ENCODE measurements around the gene UBA7. TPM values are rescaled to one million over a fixed set of nuclear protein-coding genes. Genes with fewer than 3 reads are reported as not detected.
"Not testable (repeated sequence)": the region's sequence is repeated elsewhere in the genome, so short reads cannot be mapped to it uniquely, and the experiment has no call there.

UBA7 gene, protein sequence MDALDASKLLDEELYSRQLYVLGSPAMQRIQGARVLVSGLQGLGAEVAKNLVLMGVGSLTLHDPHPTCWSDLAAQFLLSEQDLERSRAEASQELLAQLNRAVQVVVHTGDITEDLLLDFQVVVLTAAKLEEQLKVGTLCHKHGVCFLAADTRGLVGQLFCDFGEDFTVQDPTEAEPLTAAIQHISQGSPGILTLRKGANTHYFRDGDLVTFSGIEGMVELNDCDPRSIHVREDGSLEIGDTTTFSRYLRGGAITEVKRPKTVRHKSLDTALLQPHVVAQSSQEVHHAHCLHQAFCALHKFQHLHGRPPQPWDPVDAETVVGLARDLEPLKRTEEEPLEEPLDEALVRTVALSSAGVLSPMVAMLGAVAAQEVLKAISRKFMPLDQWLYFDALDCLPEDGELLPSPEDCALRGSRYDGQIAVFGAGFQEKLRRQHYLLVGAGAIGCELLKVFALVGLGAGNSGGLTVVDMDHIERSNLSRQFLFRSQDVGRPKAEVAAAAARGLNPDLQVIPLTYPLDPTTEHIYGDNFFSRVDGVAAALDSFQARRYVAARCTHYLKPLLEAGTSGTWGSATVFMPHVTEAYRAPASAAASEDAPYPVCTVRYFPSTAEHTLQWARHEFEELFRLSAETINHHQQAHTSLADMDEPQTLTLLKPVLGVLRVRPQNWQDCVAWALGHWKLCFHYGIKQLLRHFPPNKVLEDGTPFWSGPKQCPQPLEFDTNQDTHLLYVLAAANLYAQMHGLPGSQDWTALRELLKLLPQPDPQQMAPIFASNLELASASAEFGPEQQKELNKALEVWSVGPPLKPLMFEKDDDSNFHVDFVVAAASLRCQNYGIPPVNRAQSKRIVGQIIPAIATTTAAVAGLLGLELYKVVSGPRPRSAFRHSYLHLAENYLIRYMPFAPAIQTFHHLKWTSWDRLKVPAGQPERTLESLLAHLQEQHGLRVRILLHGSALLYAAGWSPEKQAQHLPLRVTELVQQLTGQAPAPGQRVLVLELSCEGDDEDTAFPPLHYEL
- total RNA-seq: 10 to 100 TPM; 23.9 to 31.0 TPM
- long read RNA-seq, partial matches to known transcripts: 1 of 10 reads
- long read RNA-seq, other reads (novel, unspliced or antisense): 4 of 10 reads

DNA sequence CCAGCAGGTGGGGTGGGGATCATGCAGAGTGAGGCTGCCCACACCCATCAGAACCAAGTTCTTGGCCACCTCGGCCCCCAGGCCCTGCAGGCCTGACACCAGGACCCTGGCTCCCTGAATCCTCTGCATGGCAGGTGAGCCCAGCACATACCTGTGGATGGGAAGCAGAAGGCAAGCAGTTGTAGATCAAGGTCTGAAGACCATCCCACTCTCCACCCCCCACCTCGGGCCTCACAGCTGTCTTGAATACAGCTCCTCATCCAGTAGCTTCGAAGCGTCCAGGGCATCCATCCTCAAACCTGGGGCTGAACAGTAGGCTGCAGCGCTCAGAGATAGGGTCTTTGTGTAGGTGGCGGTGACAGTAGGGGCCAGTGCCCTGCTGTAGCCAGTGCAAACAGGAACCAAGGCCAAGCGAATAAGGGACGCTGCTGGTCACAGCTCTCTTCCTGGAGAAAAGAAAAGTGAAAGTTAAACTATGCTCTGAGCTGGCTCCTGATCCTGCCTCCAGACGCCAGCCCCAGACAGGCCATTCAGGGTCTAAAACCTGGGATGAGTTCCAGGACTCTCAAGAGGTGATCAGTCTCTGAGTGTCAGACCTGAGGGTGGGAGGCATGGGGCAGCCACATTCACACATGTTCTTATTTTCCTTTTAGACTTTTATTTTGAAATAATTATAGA lies at the start of gene UBA7:
TSS of gene UBA7 (minus strand) at position 457 of the 678 bp plus-strand sequence. CDS start at position 291, 166 bp downstream.
- ATAC-seq: peak; percentile 93 to 94
- peak; percentile 63 for DNase-seq
- intact Hi-C loops (cut with DNase I): no loop called here

GRCh38 chr3:49859576-49860305 lies 46.0 kb upstream of the UBA7 start:
- no peak for ATAC-seq
- intact Hi-C loops (cut with DNase I): no loop called here
- DNase-seq: no peak

DNA sequence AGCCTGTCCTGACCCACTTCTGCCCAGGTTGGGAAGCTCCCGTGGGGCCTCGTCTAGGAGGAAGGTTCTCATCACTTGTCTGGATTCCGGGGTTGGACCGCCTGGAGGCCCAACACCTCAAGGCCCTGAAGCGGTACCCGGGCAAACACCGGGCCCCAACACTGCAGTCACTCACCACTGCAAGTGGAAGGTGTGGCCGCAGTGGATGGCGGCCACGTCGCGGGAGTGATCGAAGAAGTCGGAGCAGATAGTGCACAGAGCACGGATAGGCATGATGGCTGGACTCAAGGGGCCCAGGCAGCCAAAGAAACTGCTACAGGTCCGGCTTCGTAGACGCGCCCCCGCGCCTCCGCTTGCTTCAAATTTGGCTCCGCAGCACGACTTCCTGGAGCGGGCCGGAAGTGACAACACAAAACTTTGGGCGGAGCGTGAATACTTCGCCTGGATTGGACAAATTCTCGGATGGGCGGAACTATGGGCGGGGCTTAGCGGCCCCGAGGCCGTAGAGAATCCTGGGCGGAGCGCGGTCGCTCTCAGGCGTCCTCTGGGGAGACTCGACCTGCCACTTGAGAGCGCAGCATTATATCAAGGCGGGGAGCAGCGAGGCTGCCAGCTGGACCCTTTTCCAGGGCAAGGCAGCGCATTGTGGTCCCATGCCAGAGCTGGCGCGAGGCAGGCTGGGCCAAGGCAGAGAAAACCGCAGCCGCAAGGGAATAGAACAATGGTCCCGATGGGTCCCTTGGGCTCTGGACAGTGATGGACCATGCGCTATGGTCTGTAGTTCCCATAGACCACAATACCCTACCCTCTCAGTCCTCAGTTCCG lies 42.6 kb upstream of the UBA7 start, which contains the start of gene TRAIP:
TSS of gene TRAIP (minus strand) at position 384 of the 825 bp plus-strand sequence. CDS start at position 273, 111 bp downstream.
- ATAC-seq: peak; percentile 100
- intact Hi-C loops (cut with DNase I): no loop called here
- peak; percentile 94 for DNase-seq

GRCh38 chr3:49855662-49856061 lies 41.9 kb upstream of the UBA7 start:
- DNase-seq (no peak), ATAC-seq (no peak)
- intact Hi-C loops (cut with DNase I): no loop called here

- intact Hi-C loops (cut with DNase I): loop anchor here in 1 of 2 donors (10.0 kb wide), 1 partner anchor 49 kb away; no protein-coding TSS in a partner anchor
- no peak for DNase-seq
- ATAC-seq: no peak
These were observed 31.9 kb upstream of the UBA7 start for GRCh38 chr3:49845694-49846093.

- intact Hi-C loops (cut with DNase I): loop anchor here (5.0 to 10.0 kb wide), 3 partner anchors 42 to 63 kb away; partner anchors contain the start of gene INKA1 (in 1 of the 2)
- ATAC-seq: no peak
- DNase-seq: no peak
These were observed 30.9 kb upstream of the UBA7 start for GRCh38 chr3:49844464-49845183.

- intact Hi-C loops (cut with DNase I): loop anchor here (5.0 to 10.0 kb wide), 3 partner anchors 41 to 64 kb away; partner anchors contain the start of gene INKA1 (in 1 of the 2)
- no peak for DNase-seq
These were observed 29.2 kb upstream of the UBA7 start for GRCh38 chr3:49842843-49843517.

GRCh38 chr3:49841806-49842205 lies 28.1 kb upstream of the UBA7 start:
- ATAC-seq (no peak), DNase-seq (no peak)
- intact Hi-C loops (cut with DNase I): loop anchor here (5.0 to 10.0 kb wide), 3 partner anchors 40 to 65 kb away; partner anchors contain the start of gene INKA1 (in 1 of the 2)

More at GRCh38 chr3:49842843-49843517, 29.2 kb upstream of the UBA7 start:
- peak in 1 of 2 donors; percentile 10 for ATAC-seq

- intact Hi-C loops (cut with DNase I): loop anchor here (5.0 to 10.0 kb wide), 3 partner anchors 39 to 66 kb away; partner anchors contain the start of gene INKA1 (in 1 of the 2)
- ATAC-seq (no peak), DNase-seq (no peak)
These were observed 27.5 kb upstream of the UBA7 start for GRCh38 chr3:49841126-49841696.

DNA sequence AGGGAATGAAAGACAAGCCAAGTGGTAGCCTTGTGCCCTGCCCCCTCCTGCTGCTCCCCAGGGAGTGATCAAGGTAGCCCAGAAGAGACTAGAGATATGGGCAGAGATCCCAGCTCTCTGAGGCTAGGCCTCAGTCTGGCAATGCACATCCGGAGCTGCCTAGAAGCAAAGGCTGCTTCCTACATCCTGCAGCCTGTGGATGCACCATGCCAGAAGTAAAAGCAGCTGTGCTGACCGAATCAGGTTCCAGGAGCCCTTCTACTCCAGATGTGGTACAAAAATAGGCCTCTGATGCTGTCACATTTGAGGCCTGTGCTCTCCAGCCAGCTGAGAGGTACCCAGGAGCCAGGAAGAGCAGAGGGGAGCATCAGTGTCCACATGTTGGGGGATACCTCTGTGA lies 26.6 kb upstream of the UBA7 start:
- ATAC-seq: no peak
- intact Hi-C loops (cut with DNase I): loop anchor here (5.0 to 10.0 kb wide), 3 partner anchors 38 to 67 kb away; partner anchors contain the start of gene INKA1 (in 1 of the 2)
- DNase-seq: no peak

GRCh38 chr3:49839193-49839809 lies 25.5 kb upstream of the UBA7 start:
- ATAC-seq: peak; percentile 84 to 86
- intact Hi-C loops (cut with DNase I): loop anchor here in 1 of 2 donors (1.0 kb wide), 1 partner anchor 36 kb away; the partner anchor contains the start of gene INKA1
- peak; percentile 85 for DNase-seq

- ATAC-seq (no peak), DNase-seq (no peak)
- intact Hi-C loops (cut with DNase I): no loop called here
These were observed 17.6 kb upstream of the UBA7 start for GRCh38 chr3:49831341-49831740.

- no peak for ATAC-seq
- no peak for DNase-seq
- intact Hi-C loops (cut with DNase I): no loop called here
These were observed 12.3 kb upstream of the UBA7 start for GRCh38 chr3:49826016-49826415.

- DNase-seq; ATAC-seq; intact Hi-C loops (cut with DNase I): not testable (repeated sequence)
These were observed 9.4 kb upstream of the UBA7 start for GRCh38 chr3:49823131-49823530.
